SK-N-SH treated with all-trans-retinoic acid at 6 μM for 48 hours (cell line): Measurements from ENCODE around the gene ENTHD1.

Source experiments
- ATAC-seq: fragments of 200-7000 bp; cut with Tn5 transposase; 3 replicates; pipeline ENCODE4 v1.9.1; 2020; ENCODE audit warnings: mild to moderate bottlenecking, moderate library complexity
- BACH2 ChIP-seq: fragments of 250-450 bp; sonication (Bioruptor Pico); IDR thresholded peaks from 2 replicates; pipeline ENCODE4 v1.9.0; 2021; ENCODE audit warnings: mild to moderate bottlenecking, borderline replicate concordance
- CSRNP3 ChIP-seq: fragments of 250-450 bp; sonication (Bioruptor Pico); IDR thresholded peaks from 2 replicates; pipeline ENCODE4 v1.5.1; 2021; ENCODE audit warnings: mild to moderate bottlenecking, moderate library complexity
- ESRRG ChIP-seq: fragments of 250-450 bp; sonication (Bioruptor Pico); IDR thresholded peaks from 2 replicates; pipeline ENCODE4 v1.6.1; 2021; ENCODE audit warnings: mild to moderate bottlenecking
- ISL1 ChIP-seq: fragments of 250-450 bp; sonication (Bioruptor Pico); IDR thresholded peaks from 2 replicates; pipeline ENCODE4 v2.1.2; 2022; ENCODE audit warnings: mild to moderate bottlenecking, moderate library complexity
- POU6F1 ChIP-seq: fragments of 250-450 bp; sonication (Bioruptor Pico); IDR thresholded peaks from 2 replicates; pipeline ENCODE4 v1.8.0; 2021; ENCODE audit warnings: low read depth, mild to moderate bottlenecking, moderate library complexity, borderline replicate concordance
- RARB ChIP-seq: fragments of 250-450 bp; sonication (Bioruptor Pico); IDR thresholded peaks from 2 replicates; pipeline ENCODE4 v1.8.0; 2021; ENCODE audit warnings: mild to moderate bottlenecking, moderate library complexity
- ZFP30 ChIP-seq: fragments of 450-650 bp; formaldehyde crosslinking; IDR thresholded peaks from 2 replicates; pipeline ENCODE4 v1.5.0; 2022; ENCODE audit warnings: mild to moderate bottlenecking, moderate library complexity
- ZNF565 ChIP-seq: fragments of 450-650 bp; formaldehyde crosslinking; conservative IDR thresholded peaks from 2 replicates; pipeline ENCODE4 v1.5.0; 2020; ENCODE audit warnings: low read depth, mild to moderate bottlenecking, moderate library complexity
- ZNF70 ChIP-seq: fragments of 450-650 bp; formaldehyde crosslinking; IDR thresholded peaks from 2 replicates; pipeline ENCODE4 v1.5.0; 2020; ENCODE audit warnings: mild to moderate bottlenecking, moderate library complexity
- ZNF8 ChIP-seq: fragments of 450-650 bp; formaldehyde crosslinking; IDR thresholded peaks from 2 replicates; pipeline ENCODE4 v1.5.0; 2020; ENCODE audit warnings: mild to moderate bottlenecking, moderate library complexity

The ENTHD1 gene

GRCh38 chr22:39699631-39700360 lies 193.8 kb downstream of the ENTHD1 start:
- TF ChIP-seq POU6F1 (CRISPR knock-in tag) (no peak), ESRRG (CRISPR knock-in tag) (no peak), BACH2 (CRISPR knock-in tag) (no peak), CSRNP3 (CRISPR knock-in tag) (no peak), ZFP30 (no peak)
- TF ChIP-seq, all 23 proteins: peak for 0
- ATAC-seq: no peak

GRCh38 chr22:39697790-39698430 lies 195.7 kb downstream of the ENTHD1 start:
- no peak for ATAC-seq
- TF ChIP-seq ISL1 (CRISPR knock-in tag) (no peak), ZNF8 (CRISPR knock-in tag) (no peak)

GRCh38 chr22:39693943-39694500 lies 199.5 kb downstream of the ENTHD1 start:
- no peak for ATAC-seq
- no peak for TF ChIP-seq POU6F1 (CRISPR knock-in tag)
- TF ChIP-seq RARB (CRISPR knock-in tag): no peak
- TF ChIP-seq ZNF565 (CRISPR knock-in tag): no peak
- no peak for TF ChIP-seq CSRNP3 (CRISPR knock-in tag)
- TF ChIP-seq ZNF70: no peak
